Measurements from ENCODE around the gene ERVMER34-1. TPM values are rescaled to one million over a fixed set of nuclear protein-coding genes. Genes with fewer than 3 reads are reported as not detected.
A peak's percentile ranks its signal among the peaks of the same experiment; 100 is the strongest.

ERVMER34-1 gene
- total RNA-seq, 1 donor from 2014 or later = 0.52 TPM

DNA sequence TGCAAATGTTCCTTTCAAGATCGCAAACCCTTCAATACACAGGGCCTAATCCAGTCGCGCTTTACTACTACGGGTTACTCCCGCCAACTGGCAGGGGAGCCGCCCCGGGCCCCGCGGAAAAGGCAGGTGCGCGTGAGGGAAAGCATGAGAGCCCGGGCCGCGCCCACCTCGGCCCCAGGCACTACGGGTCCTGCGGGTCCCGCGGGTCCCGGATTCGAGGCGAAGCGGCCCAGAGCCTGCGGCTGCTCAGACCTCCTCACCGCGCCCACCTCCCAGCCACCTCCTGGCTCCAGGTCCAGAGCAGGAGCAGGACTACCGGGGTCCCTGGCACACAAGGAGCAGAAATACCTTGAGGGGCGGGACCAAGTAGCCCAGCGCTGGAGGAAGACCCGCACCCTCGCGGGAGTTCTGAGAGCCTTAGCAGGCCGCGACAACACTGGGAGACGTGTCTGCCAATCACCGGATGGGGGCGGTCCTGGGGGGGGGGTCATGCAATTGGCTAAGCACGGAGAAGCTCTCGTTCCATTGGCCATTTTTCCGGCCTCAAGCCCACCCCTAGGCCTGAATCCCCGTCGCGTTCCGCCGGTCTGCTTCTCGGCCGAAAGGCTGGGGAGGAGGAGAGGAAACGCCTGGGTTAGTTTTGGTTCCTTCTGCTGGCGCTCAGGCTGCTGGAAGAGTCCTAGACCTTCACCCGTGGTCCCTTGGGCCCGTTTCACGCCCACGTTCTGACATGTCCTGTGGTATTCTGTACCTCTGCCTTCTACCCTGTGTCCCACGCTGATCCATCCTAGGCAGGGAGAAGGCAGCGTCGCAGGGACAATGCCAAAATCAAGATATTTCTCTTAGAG is 29.0 kb downstream of the ERVMER34-1 start:
- no peaks in the 10 kb centered on the region for H3K27me3 ChIP-seq (ENCODE audit: control insufficient read depth in 3 of 3, insufficient read depth in 3 of 3, low read length in 3 of 3)
- peaks cover 7 to 11% (median 7%) of the 10 kb centered on the region in 3 donors for H3K4me1 ChIP-seq (ENCODE audit: control insufficient read depth in 3 of 3, insufficient read depth in 3 of 3, low read length in 3 of 3)
- peak overlapping the region; percentile 82 to 98 (median 96) for H3K4me3 ChIP-seq (ENCODE audit: low read length in 3 of 3)
- H3K9me3 ChIP-seq (ENCODE audit: control insufficient read depth in 3 of 3, low read length in 3 of 3) = no peaks in the 10 kb centered on the region
- peaks cover 0 to 10% (median 2%) of the 10 kb centered on the region in 3 donors for H3K36me3 ChIP-seq (ENCODE audit: control insufficient read depth in 3 of 3, insufficient read depth in 3 of 3, low read length in 3 of 3)
- H3K9ac ChIP-seq (ENCODE audit: low read depth in 1 of 3, low read length in 3 of 3) = peak overlapping the region; percentile 90 to 98 (median 98)
- H3K27ac ChIP-seq (ENCODE audit: low read depth, low read length) = peak overlapping the region; percentile 77

DNA sequence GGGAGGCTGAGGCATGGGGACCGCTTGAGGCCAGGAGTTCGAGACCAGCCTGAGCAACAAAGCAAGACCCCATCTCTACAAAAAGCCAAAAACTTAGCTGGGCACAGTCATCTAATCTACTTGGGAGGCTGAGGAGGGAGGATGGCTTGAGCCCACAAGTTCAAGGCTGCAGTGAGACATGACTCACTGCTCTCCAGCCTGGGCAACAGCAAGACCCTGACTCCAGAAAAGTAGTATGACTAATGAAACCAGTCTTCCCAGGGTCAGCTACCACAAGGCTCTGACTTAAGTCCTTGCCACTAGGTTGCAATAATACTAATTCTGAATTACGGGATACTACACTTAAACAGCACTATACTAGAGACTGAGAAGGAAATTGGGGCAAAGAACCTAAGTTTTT is 33.1 kb downstream of the ERVMER34-1 start:
- no peaks in the 10 kb centered on the region for H3K27me3 ChIP-seq (ENCODE audit: control insufficient read depth in 3 of 3, insufficient read depth in 3 of 3, low read length in 3 of 3)
- no peak overlapping the region for H3K27ac ChIP-seq (ENCODE audit: low read depth, low read length)
- H3K4me1 ChIP-seq (ENCODE audit: control insufficient read depth in 3 of 3, insufficient read depth in 3 of 3, low read length in 3 of 3) = peaks cover 14 to 22% (median 16%) of the 10 kb centered on the region in 3 donors
- H3K9me3 ChIP-seq (ENCODE audit: control insufficient read depth in 3 of 3, low read length in 3 of 3) = no peaks in the 10 kb centered on the region
- peaks cover 8 to 13% (median 9%) of the 10 kb centered on the region in 3 donors for H3K36me3 ChIP-seq (ENCODE audit: control insufficient read depth in 3 of 3, insufficient read depth in 3 of 3, low read length in 3 of 3)
- no peak overlapping the region for H3K4me3 ChIP-seq (ENCODE audit: low read length in 3 of 3)
- no peak overlapping the region for H3K9ac ChIP-seq (ENCODE audit: low read depth in 1 of 3, low read length in 3 of 3)

DNA sequence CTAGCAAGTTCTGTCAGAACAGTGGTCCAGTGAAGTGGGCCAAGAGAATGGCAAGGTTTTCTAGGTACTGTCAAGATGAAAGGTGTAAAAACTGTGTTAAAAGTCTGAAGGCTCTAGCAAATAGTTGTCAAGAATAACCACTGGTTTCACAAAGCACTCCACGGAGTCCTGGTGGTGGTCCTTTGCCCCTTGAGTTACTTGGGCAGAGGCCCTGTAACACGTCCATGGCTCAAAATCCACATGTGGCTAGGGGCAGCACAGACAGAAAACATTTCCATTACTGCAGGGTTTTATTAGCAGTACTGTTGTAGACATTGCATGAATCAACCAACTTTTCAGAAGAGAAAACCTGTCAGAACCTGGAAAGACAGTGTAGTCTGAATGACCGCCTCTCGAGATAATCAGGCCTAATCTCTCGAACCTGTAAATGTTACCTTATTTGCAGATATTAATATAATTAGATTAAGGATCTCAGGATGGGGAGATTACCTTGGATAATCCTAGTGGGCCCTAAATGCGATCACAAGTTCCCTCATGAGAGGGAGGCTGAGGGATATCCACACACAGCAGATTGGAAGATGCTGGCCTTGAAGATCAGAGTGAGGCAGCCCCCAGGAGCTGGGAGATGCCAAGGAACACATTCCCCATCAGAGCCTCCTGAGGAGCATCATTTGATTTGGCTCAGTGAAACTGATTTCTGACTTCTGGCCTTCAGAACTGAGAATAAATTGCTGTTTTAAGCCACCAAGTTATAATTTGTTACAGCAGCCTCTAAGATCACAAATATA is 34.7 kb downstream of the ERVMER34-1 start:
- H3K36me3 ChIP-seq (ENCODE audit: control insufficient read depth in 3 of 3, insufficient read depth in 3 of 3, low read length in 3 of 3) = peaks cover 8 to 13% (median 9%) of the 10 kb centered on the region in 3 donors

DNA sequence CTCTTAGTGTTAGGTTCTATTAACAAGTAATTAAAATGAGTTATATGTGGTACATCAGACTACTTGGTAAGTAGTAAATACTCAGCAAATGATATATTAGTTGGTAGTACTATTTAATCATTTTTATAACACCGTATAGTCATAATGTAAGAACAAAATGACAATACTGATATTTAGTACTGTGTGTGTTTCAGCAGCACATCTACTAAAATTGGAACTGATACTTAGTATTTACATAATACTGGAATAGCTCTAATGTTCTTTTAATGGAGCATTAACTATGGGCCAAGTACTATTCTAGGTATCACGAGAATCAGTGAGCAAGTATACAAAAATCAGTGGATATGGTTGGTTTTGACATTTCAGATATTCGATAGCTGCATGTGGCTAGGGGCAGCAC is 35.3 kb downstream of the ERVMER34-1 start:
- H3K9me3 ChIP-seq (ENCODE audit: control insufficient read depth in 3 of 3, low read length in 3 of 3) = no peaks in the 10 kb centered on the region
- H3K4me3 ChIP-seq (ENCODE audit: low read length in 3 of 3) = no peak overlapping the region
- H3K9ac ChIP-seq (ENCODE audit: low read depth in 1 of 3, low read length in 3 of 3) = peak overlapping the region in 1 of 3 donors; percentile 46
- H3K27me3 ChIP-seq (ENCODE audit: control insufficient read depth in 3 of 3, insufficient read depth in 3 of 3, low read length in 3 of 3) = no peaks in the 10 kb centered on the region
- H3K4me1 ChIP-seq (ENCODE audit: control insufficient read depth in 3 of 3, insufficient read depth in 3 of 3, low read length in 3 of 3) = peaks cover 13 to 17% (median 17%) of the 10 kb centered on the region in 3 donors
- H3K27ac ChIP-seq (ENCODE audit: low read depth, low read length) = no peak overlapping the region
- peaks cover 8 to 13% (median 9%) of the 10 kb centered on the region in 3 donors for H3K36me3 ChIP-seq (ENCODE audit: control insufficient read depth in 3 of 3, insufficient read depth in 3 of 3, low read length in 3 of 3)

More for the DNA sequence above, 34.7 kb downstream of the ERVMER34-1 start:
- H3K27ac ChIP-seq (ENCODE audit: low read depth, low read length) = no peak overlapping the region
- no peaks in the 10 kb centered on the region for H3K9me3 ChIP-seq (ENCODE audit: control insufficient read depth in 3 of 3, low read length in 3 of 3)
- H3K27me3 ChIP-seq (ENCODE audit: control insufficient read depth in 3 of 3, insufficient read depth in 3 of 3, low read length in 3 of 3) = no peaks in the 10 kb centered on the region
- H3K4me1 ChIP-seq (ENCODE audit: control insufficient read depth in 3 of 3, insufficient read depth in 3 of 3, low read length in 3 of 3) = peaks cover 14 to 19% (median 17%) of the 10 kb centered on the region in 3 donors
- no peak overlapping the region for H3K9ac ChIP-seq (ENCODE audit: low read depth in 1 of 3, low read length in 3 of 3)
- H3K4me3 ChIP-seq (ENCODE audit: low read length in 3 of 3) = no peak overlapping the region

DNA sequence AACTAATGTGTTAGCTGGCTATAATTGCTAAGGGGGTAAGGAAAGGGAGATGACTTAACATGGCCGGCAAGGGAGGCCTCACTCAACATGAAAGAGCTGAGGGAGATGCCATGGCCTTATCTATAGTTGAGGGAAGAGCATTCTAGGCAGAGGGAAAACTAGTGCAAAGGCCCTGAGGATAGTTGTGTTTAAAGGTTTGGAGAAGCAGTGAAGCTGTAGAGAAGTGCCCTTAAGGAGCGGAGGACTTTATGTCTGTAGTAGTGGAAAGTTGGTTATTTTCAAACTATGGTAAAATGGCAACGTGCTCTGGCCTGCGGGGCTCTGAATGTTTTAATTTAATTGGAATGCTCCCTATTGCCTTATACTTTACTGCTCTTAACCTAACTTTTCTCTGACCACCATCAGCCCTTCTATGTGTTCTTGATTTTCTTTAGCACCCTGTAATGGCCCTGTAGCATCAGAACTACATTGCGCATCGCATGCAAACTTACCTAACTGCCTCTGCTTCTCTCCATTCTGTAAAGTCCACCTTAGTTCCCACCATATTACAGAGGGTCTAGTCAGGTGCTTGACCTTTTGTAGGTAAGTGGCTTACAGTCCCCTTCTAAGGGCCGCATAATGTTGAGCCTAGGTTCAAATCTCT is 35.8 kb downstream of the ERVMER34-1 start:
- Histone ChIP-seq H3K4me3 (ENCODE audit: low read length in 3 of 3) (no peak overlapping the region), H3K27me3 (ENCODE audit: control insufficient read depth in 3 of 3, insufficient read depth in 3 of 3, low read length in 3 of 3) (no peaks in the 10 kb centered on the region), H3K36me3 (ENCODE audit: control insufficient read depth in 3 of 3, insufficient read depth in 3 of 3, low read length in 3 of 3) (peaks cover 8 to 12% (median 9%) of the 10 kb centered on the region in 3 donors), H3K4me1 (ENCODE audit: control insufficient read depth in 3 of 3, insufficient read depth in 3 of 3, low read length in 3 of 3) (peaks cover 13 to 17% (median 17%) of the 10 kb centered on the region in 3 donors), H3K27ac (ENCODE audit: low read depth, low read length) (no peak overlapping the region), H3K9ac (ENCODE audit: low read depth in 1 of 3, low read length in 3 of 3) (no peak overlapping the region), H3K9me3 (ENCODE audit: control insufficient read depth in 3 of 3, low read length in 3 of 3) (no peaks in the 10 kb centered on the region)

DNA sequence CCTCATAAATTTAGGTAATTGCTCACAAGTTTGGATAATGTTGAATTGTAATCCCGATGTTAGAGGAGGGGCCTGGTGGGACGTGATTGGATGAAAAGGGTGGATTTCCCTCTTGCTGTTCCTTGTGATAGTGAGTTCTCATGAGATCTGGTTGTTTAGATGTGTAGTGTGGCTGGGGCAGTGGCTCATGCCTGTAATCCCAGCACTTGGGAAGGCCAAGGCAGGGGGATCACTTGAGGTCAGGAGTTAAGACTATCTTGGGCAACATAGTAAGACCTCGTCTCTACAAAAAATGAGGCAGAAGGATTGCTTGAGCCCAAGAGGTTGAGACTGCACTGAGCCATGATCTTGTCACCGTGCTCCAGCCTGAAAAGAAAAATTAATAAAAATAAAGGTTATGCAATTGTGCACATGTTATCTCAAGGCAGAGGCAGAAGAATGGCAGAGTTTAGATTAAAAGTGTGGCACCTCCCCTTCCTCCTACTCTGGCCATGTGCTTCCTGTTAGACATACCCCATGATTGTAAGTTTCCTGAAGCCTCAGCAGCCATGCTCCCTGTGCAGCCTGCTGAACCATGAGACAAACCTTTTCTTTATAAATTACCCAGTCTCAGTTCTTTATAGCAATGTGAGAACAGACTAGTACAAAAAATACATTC is 36.5 kb downstream of the ERVMER34-1 start:
- H3K9ac ChIP-seq (ENCODE audit: low read depth in 1 of 3, low read length in 3 of 3) = no peak overlapping the region
- H3K4me1 ChIP-seq (ENCODE audit: control insufficient read depth in 3 of 3, insufficient read depth in 3 of 3, low read length in 3 of 3) = peaks cover 13 to 17% (median 17%) of the 10 kb centered on the region in 3 donors
- peaks cover 6 to 8% (median 7%) of the 10 kb centered on the region in 3 donors for H3K36me3 ChIP-seq (ENCODE audit: control insufficient read depth in 3 of 3, insufficient read depth in 3 of 3, low read length in 3 of 3)
- H3K27me3 ChIP-seq (ENCODE audit: control insufficient read depth in 3 of 3, insufficient read depth in 3 of 3, low read length in 3 of 3) = no peaks in the 10 kb centered on the region
- H3K27ac ChIP-seq (ENCODE audit: low read depth, low read length) = no peak overlapping the region
- no peaks in the 10 kb centered on the region for H3K9me3 ChIP-seq (ENCODE audit: control insufficient read depth in 3 of 3, low read length in 3 of 3)
- H3K4me3 ChIP-seq (ENCODE audit: low read length in 3 of 3) = peak overlapping the region in 1 of 3 donors; percentile 12

DNA sequence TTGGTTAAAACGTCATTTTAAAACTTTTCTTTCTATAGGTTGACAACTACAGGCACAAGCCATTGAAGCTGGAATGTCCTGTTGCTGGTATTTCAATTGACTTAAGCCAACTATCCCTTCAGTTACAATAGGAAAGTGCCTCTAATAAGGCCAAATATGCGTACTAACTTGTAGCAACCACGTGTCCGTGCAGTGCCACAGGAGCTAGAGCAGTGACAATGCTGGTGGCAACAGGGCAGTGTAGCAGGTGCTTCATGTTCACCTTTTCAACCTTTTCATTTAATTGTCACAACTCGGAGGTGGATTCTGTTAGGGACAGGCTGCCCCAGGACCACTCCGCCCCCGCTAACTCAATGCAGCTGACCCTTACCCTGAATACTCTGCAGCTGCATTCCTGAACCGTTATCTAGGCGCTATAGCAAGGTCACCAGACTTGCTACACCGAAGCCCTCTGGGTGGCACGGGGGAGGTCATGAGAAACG is 37.7 kb downstream of the ERVMER34-1 start:
- Histone ChIP-seq H3K9ac (ENCODE audit: low read depth in 1 of 3, low read length in 3 of 3) (peak overlapping the region in 2 of 3 donors; percentile 51 to 83), H3K27ac (ENCODE audit: low read depth, low read length) (no peak overlapping the region)

DNA sequence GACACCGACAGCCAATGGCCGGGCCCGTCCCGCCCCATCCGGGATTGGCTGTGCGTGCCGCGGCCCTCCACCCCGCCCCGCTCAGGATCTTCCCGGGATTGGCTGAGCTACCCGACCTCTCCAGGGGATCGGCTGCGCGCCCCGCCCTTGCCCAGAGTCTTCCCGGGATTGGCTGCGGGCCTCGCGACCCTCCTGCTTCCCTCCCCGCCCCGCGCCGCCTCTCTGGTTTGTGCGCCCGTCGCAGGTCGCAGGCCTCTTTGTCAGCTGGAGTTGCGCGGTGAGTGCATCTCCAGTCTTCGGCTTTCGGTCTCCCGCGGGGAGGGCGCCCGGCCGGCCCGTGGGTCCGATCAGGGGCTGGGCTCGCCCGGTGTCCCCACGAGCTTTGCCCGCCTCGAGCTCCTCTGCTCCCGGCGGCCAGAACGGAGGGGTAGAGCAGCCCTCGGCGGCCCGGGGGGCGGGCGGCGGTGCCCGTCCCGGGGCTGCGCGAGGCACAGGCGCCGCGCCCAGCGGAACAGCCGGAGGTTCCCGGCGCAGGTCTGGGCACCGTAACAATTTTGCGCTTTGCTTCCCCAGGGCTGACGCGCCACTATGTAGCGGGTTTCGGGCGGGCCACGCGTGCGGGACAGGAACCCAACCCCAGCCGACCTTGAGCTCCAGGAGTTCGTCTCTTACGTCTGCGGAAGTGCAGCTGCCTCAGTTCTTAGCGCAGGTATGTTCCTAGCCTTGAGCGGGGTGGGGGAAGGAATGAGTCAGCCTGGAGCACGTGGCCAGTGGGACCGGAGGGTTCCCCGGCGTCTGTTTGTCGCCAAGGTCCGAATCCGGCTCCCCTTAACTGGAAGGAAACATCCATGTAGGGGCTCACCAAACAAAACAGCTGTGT is 38.7 kb downstream of the ERVMER34-1 start:
- Histone ChIP-seq H3K9me3 (ENCODE audit: control insufficient read depth in 3 of 3, low read length in 3 of 3) (no peaks in the 10 kb centered on the region), H3K36me3 (ENCODE audit: control insufficient read depth in 3 of 3, insufficient read depth in 3 of 3, low read length in 3 of 3) (peaks cover 3 to 8% (median 7%) of the 10 kb centered on the region in 3 donors), H3K4me1 (ENCODE audit: control insufficient read depth in 3 of 3, insufficient read depth in 3 of 3, low read length in 3 of 3) (peaks cover 13 to 17% (median 17%) of the 10 kb centered on the region in 3 donors), H3K27ac (ENCODE audit: low read depth, low read length) (peak overlapping the region; percentile 89), H3K4me3 (ENCODE audit: low read length in 3 of 3) (peak overlapping the region; percentile 83 to 89 (median 88)), H3K9ac (ENCODE audit: low read depth in 1 of 3, low read length in 3 of 3) (peak overlapping the region; percentile 81 to 94 (median 83)), H3K27me3 (ENCODE audit: control insufficient read depth in 3 of 3, insufficient read depth in 3 of 3, low read length in 3 of 3) (no peaks in the 10 kb centered on the region)

More for the DNA sequence above, 37.7 kb downstream of the ERVMER34-1 start:
- H3K27me3 ChIP-seq (ENCODE audit: control insufficient read depth in 3 of 3, insufficient read depth in 3 of 3, low read length in 3 of 3) = no peaks in the 10 kb centered on the region
- H3K36me3 ChIP-seq (ENCODE audit: control insufficient read depth in 3 of 3, insufficient read depth in 3 of 3, low read length in 3 of 3) = peaks cover 3 to 8% (median 7%) of the 10 kb centered on the region in 3 donors
- peak overlapping the region; percentile 36 to 88 (median 83) for H3K4me3 ChIP-seq (ENCODE audit: low read length in 3 of 3)
- no peaks in the 10 kb centered on the region for H3K9me3 ChIP-seq (ENCODE audit: control insufficient read depth in 3 of 3, low read length in 3 of 3)
- H3K4me1 ChIP-seq (ENCODE audit: control insufficient read depth in 3 of 3, insufficient read depth in 3 of 3, low read length in 3 of 3) = peaks cover 13 to 17% (median 17%) of the 10 kb centered on the region in 3 donors

Data from skeletal muscle tissue (tissue), 4 donors.